Gastroesophageal sphincter (tissue), 4 donors: ENCODE results near the gene RAB5B. TPM values are rescaled to one million over a fixed set of nuclear protein-coding genes. Genes with fewer than 3 reads are reported as not detected.

Source experiments
- ATAC-seq: fragments of 150-250 bp; one replicate; pipeline ENCODE4 v1.9.1; 2016; ENCODE audit warnings: mild to moderate bottlenecking, moderate library complexity
- H3K27ac ChIP-seq, 4 donors: fragments of 200-600 bp; sonication (generic) in 3 of 4; 1 replicate in 3 of 4; 2 replicates in 1 of 4; pipeline ENCODE4 v1.5.1; 2016 to 2019
- H3K27me3 ChIP-seq: fragments of 200-600 bp; sonication (generic); one replicate; pipeline ENCODE4 v1.5.1; 2019
- H3K36me3 ChIP-seq, 2 donors: fragments of 200-600 bp; sonication (generic); one replicate each; pipeline ENCODE4 v1.5.1; 2019; ENCODE audit warnings: control low read depth in 1 of 2
- H3K4me1 ChIP-seq, 3 donors: fragments of 200-600 bp; sonication (generic); 1 replicate in 2 of 3; 2 replicates in 1 of 3; pipeline ENCODE4 v1.5.1; 2016 to 2019; ENCODE audit warnings: control low read depth in 2 of 3
- H3K4me3 ChIP-seq, 2 donors: fragments of 200-600 bp; sonication (generic); one replicate each; pipeline ENCODE4 v1.5.1; 2019; ENCODE audit warnings: mild to moderate bottlenecking in 1 of 2, moderate library complexity in 1 of 2
- H3K9me3 ChIP-seq, 3 donors: fragments of 200-600 bp; sonication (generic); one replicate each; pipeline ENCODE4 v1.5.1; 2017 to 2019; ENCODE audit warnings: control low read depth in 2 of 3
- EP300 ChIP-seq: sonication (generic); formaldehyde crosslinking; IDR thresholded peaks from one replicate; pipeline ENCODE4 v1.6.1; 2017; ENCODE audit warnings: antibody characterized with exemption, mild to moderate bottlenecking
- POLR2A ChIP-seq, 2 donors: fragments of 450-650 bp; IDR thresholded peaks; one replicate each; pipeline ENCODE4 v1.6.1; 2017; ENCODE audit warnings: antibody characterized with exemption in 2 of 2, mild to moderate bottlenecking in 2 of 2, moderate library complexity in 1 of 2
- POLR2AphosphoS5 ChIP-seq: sonication (generic); formaldehyde crosslinking; IDR thresholded peaks from one replicate; pipeline ENCODE4 v1.6.1; 2017; ENCODE audit warnings: antibody characterized with exemption
- WGBS, 2 donors: methylation state at CpG; one replicate each; pipeline ENCODE4 v1.1.5; 2018; ENCODE audit warnings: low coverage in 1 of 2; 5-methylcytosine and 5-hydroxymethylcytosine counted together
- total RNA-seq, 4 donors: library from RNA; depleted of rRNA; stranded (reverse); fragments of >200 nt; gene quantifications; one replicate each; pipeline ENCODE4 v1.1.0, GENCODE V29; 2016
- TF ChIP-seq, protein P1 (sequence below), 4 experiments: fragments of 200-600 bp in 2 of 4; fragments of 450-650 bp in 2 of 4; sonication (generic) in 1 of 4; IDR thresholded peaks; one replicate each; pipeline ENCODE4 v1.5.1; 2017 to 2019; ENCODE audit warnings: antibody characterized with exemption in 4 of 4, mild to moderate bottlenecking in 2 of 4, moderate library complexity in 2 of 4

The RAB5B gene
- total RNA-seq, 4 donors from 2014 or later = 113 to 169 (median 142) TPM

GRCh38 chr12:55957106-55957859, 16.6 kb upstream of the RAB5B start:
- peaks cover 0 to 20% of the 10 kb centered on the region in 2 donors for H3K36me3 ChIP-seq
- no peak overlapping the region for H3K4me3 ChIP-seq
- WGBS, 2 donors = 92% methylated on average over 2 of the region's 5 CpGs; no CpG with 5 or more reads in 1 of the 2 donors
- H3K27ac ChIP-seq = no peak overlapping the region
- no peak for TF ChIP-seq POLR2A (IDR thresholded peaks at IDR 0.05)
- TF ChIP-seq POLR2AphosphoS5 = no peak
- TF ChIP-seq EP300 = no peak
- TF ChIP-seq, protein P1, sequence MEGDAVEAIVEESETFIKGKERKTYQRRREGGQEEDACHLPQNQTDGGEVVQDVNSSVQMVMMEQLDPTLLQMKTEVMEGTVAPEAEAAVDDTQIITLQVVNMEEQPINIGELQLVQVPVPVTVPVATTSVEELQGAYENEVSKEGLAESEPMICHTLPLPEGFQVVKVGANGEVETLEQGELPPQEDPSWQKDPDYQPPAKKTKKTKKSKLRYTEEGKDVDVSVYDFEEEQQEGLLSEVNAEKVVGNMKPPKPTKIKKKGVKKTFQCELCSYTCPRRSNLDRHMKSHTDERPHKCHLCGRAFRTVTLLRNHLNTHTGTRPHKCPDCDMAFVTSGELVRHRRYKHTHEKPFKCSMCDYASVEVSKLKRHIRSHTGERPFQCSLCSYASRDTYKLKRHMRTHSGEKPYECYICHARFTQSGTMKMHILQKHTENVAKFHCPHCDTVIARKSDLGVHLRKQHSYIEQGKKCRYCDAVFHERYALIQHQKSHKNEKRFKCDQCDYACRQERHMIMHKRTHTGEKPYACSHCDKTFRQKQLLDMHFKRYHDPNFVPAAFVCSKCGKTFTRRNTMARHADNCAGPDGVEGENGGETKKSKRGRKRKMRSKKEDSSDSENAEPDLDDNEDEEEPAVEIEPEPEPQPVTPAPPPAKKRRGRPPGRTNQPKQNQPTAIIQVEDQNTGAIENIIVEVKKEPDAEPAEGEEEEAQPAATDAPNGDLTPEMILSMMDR (IDR thresholded peaks at IDR 0.05) = no peak
- H3K9me3 ChIP-seq = no peaks in the 10 kb centered on the region
- no peak for ATAC-seq
- H3K4me1 ChIP-seq = no peaks in the 10 kb centered on the region
- no peaks in the 10 kb centered on the region for H3K27me3 ChIP-seq

DNA sequence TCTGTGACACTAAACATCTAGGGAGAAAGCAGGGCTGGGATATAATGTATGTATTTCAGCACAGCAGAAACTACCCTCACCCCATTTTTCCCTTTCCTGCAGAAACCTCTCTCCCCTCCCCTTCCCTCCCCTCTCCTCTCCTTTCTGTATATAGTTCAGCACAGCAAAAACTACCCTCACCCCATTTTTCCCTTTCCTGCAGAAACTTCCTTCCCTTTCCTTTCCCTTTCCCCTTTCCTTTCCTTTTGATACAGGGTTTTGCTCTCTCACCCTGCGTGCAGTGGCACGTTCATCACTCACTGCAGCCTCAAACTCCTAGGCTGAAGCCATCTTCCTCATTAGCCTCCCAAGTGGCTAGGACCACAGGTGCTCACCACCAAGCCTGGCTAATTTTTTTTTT, 10.1 kb upstream of the RAB5B start:
- no peaks in the 10 kb centered on the region for H3K9me3 ChIP-seq
- peaks cover 0 to 8% of the 10 kb centered on the region in 2 donors for H3K36me3 ChIP-seq
- H3K27me3 ChIP-seq = no peaks in the 10 kb centered on the region
- peaks cover 0 to 24% (median 2%) of the 10 kb centered on the region in 3 donors for H3K4me1 ChIP-seq
- WGBS, 2 donors = 72% methylated on average over 2 of the region's 2 CpGs; no CpG with 5 or more reads in 1 of the 2 donors
- TF ChIP-seq POLR2A (IDR thresholded peaks at IDR 0.05) = no peak
- ATAC-seq = no peak
- H3K27ac ChIP-seq = no peak overlapping the region
- H3K4me3 ChIP-seq = no peak overlapping the region

DNA sequence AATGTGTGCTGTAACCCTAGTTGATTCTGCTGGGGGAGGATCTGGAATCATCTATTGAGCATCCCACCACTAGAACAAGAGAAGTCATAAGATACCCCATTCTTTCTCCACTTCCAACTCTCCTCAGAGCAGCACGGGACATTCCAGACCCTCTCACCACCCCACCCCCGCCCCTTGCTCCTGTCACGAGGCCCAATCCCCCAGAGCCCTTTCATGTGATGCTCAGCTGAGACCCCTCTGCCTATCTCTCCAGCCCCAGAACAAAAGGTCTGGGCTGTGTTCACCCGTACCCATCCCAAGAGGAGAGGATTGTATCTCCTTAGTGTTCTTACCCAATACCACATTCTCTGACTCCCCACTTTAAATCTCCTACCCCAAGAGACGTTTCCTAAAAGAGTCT, 8.6 kb upstream of the RAB5B start:
- 52 to 58% methylated on average over 2 to 3 of the region's 5 CpGs for WGBS, 2 donors
- Histone ChIP-seq H3K36me3 (peaks cover 0 to 18% of the 10 kb centered on the region in 2 donors), H3K9me3 (no peaks in the 10 kb centered on the region), H3K4me1 (peaks cover 0 to 32% (median 2%) of the 10 kb centered on the region in 3 donors), H3K27ac (peak overlapping the region in 1 of 4 donors; percentile 86), H3K4me3 (no peak overlapping the region), H3K27me3 (no peaks in the 10 kb centered on the region)
- TF ChIP-seq, protein P1 (IDR thresholded peaks at IDR 0.05) = no peak
- TF ChIP-seq POLR2AphosphoS5 (no peak), EP300 (no peak), POLR2A (IDR thresholded peaks at IDR 0.05) (no peak)
- ATAC-seq = no peak

DNA sequence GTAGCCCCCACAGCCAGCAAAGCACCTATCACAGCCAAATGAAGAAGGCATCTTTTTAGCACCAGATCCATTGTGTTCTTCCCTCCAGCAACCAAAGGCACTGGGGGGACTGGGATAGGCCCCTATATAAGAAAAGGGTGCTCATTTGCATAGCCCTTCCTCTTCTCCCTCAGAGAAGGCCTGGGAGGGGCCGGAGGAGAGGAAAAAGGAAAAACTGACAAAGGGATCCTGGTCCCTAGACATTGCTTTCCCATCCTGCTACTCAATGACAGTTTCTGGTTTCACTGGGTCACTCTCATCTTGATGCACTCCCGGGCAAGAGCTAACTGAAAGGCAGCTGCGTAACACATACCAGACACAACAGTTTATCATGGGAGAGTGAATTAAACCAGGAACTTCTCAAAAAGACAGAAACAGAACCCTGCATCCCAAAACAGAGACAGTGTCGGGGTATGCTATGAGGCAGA, 7.9 kb upstream of the RAB5B start, which contains the start of gene PMEL:
Gene PMEL (minus strand): TSS at position 102 of the 467 bp plus-strand sequence. CDS start 31 bp downstream, at position 71.
- peak; percentile 18 for ATAC-seq
- peak within 1 kb of the TSS; percentile 91 to 93 for H3K4me3 ChIP-seq
- no peaks in the 10 kb centered on the region for H3K9me3 ChIP-seq
- peaks cover 0 to 25% of the 10 kb centered on the region in 2 donors for H3K36me3 ChIP-seq
- no peaks in the 10 kb centered on the region for H3K27me3 ChIP-seq
- H3K4me1 ChIP-seq = peaks cover 0 to 32% (median 2%) of the 10 kb centered on the region in 3 donors
- WGBS, 2 donors = 0 to 20% methylated on average over 3 of the region's 4 CpGs
- H3K27ac ChIP-seq = peak within 1 kb of the TSS; percentile 68 to 91 (median 88)
- TF ChIP-seq POLR2A (IDR thresholded peaks at IDR 0.05) (no peak), EP300 (no peak), POLR2AphosphoS5 (no peak)
- TF ChIP-seq, protein P1 (IDR thresholded peaks at IDR 0.05) = no peak

DNA sequence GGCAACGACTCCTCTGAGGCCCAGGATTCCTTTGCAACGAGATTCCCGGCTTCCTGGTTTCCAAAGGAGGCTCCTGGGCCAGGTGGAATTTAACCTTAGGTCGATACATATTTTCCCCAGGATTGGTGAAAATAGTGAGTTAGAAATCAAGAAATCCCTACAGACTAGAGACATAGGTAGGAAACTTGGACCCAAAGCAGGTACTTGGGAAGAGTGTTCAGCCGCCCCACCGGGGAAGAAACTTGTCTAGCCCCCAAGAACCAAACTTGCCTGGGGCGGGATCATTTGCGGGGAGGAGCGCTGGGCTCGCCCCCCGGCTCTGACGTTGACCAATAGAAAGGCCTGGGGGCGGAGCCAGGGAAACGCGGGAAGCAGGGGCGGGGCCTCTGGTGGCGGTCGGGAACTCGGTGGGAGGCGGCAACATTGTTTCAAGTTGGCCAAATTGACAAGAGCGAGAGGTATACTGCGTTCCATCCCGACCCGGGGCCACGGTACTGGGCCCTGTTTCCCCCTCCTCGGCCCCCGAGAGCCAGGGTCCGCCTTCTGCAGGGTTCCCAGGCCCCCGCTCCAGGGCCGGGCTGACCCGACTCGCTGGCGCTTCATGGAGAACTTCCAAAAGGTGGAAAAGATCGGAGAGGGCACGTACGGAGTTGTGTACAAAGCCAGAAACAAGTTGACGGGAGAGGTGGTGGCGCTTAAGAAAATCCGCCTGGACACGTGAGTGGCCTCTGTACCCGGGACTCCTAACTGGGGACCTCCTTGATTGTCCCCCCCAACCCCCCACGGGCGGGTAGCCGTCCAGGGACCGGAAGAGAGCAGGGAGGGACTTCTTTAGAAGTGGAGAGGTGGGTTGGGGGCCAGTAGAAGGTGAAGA, 7.2 kb upstream of the RAB5B start, which contains the start of gene CDK2:
Gene CDK2 (plus strand): TSS at position 423 of the 874 bp plus-strand sequence. CDS start 179 bp downstream, at position 602.
- peak; percentile 95 for ATAC-seq
- peaks cover 2 to 39% (median 3%) of the 10 kb centered on the region in 3 donors for H3K4me1 ChIP-seq
- H3K27me3 ChIP-seq = no peaks in the 10 kb centered on the region
- 0 to 2% methylated on average over 8 to 22 of the region's 45 CpGs for WGBS, 2 donors
- H3K36me3 ChIP-seq = peaks cover 0 to 30% of the 10 kb centered on the region in 2 donors
- H3K9me3 ChIP-seq = no peaks in the 10 kb centered on the region
- peak within 1 kb of the TSS; percentile 68 to 91 (median 88) for H3K27ac ChIP-seq
- peak within 1 kb of the TSS; percentile 91 to 93 for H3K4me3 ChIP-seq
- peak; percentile 58 to 73 for TF ChIP-seq POLR2A (IDR thresholded peaks at IDR 0.05)
- TF ChIP-seq POLR2AphosphoS5 = peak; percentile 89
- TF ChIP-seq EP300 = no peak
